ENCODE results near the gene PACS2. TPM values are rescaled to one million over a fixed set of nuclear protein-coding genes. Genes with fewer than 3 reads are reported as not detected.
A peak's percentile ranks its signal among the peaks of the same experiment; 100 is the strongest.
"Not testable (repeated sequence)": the region's sequence is repeated elsewhere in the genome, so short reads cannot be mapped to it uniquely, and the experiment has no call there.

The PACS2 gene
- total RNA-seq, 1 donor from 2014 or later = 22.5 TPM

- Histone ChIP-seq H3K27me3 (no peaks in the 10 kb centered on the region), H3K79me2 (ENCODE audit: low read depth) (peaks cover 65% of the 10 kb centered on the region), H3K9me3 (ENCODE audit: low read depth) (no peaks in the 10 kb centered on the region), H3K27ac (no peak overlapping the region), H3K4me1 (no peaks in the 10 kb centered on the region), H3K4me2 (no peak overlapping the region), H3K4me3 (no peak overlapping the region), H2AFZ (replicated peaks) (no peak overlapping the region), H3K36me3 (no peaks in the 10 kb centered on the region), H4K20me1 (ENCODE audit: low read depth) (peaks cover 69% of the 10 kb centered on the region), H3F3A (ENCODE audit: low read depth) (no peaks in the 10 kb centered on the region), H3K9ac (no peak overlapping the region)
- Mint-ChIP-seq H3K27ac (no peak overlapping the region), H3K4me1 (peaks cover 20% of the 10 kb centered on the region), H3K4me3 (no peak overlapping the region), H3K36me3 (no peaks in the 10 kb centered on the region), H3K9me3 (no peaks in the 10 kb centered on the region), H3K27me3 (ENCODE audit: insufficient read depth, low read depth) (peaks cover 3% of the 10 kb centered on the region)
- DNase-seq (ENCODE audit: low spot score) = peak; percentile 44
- TF ChIP-seq EZH2phosphoT487 (IDR thresholded peaks at IDR 0.05) (no peak), CTCF (IDR thresholded peaks at IDR 0.05) (peak; percentile 39)
Observed at GRCh38 chr14:105290621-105291346, 23.8 kb upstream of the PACS2 start.

- Histone ChIP-seq H3K4me2 (no peak overlapping the region), H3K79me2 (ENCODE audit: low read depth) (peaks cover 85% of the 10 kb centered on the region), H3K9ac (no peak overlapping the region), H3K27ac (no peak overlapping the region), H3K4me1 (no peaks in the 10 kb centered on the region), H3K9me3 (ENCODE audit: low read depth) (no peaks in the 10 kb centered on the region), H3K36me3 (no peaks in the 10 kb centered on the region), H3K4me3 (no peak overlapping the region), H2AFZ (replicated peaks) (no peak overlapping the region), H4K20me1 (ENCODE audit: low read depth) (peaks cover 54% of the 10 kb centered on the region), H3K27me3 (no peaks in the 10 kb centered on the region), H3F3A (ENCODE audit: low read depth) (no peaks in the 10 kb centered on the region)
- no peak overlapping the region for H3K4me3 Mint-ChIP-seq
- peaks cover 17% of the 10 kb centered on the region for H3K4me1 Mint-ChIP-seq
- H3K9me3 Mint-ChIP-seq = no peaks in the 10 kb centered on the region
- no peak overlapping the region for H3K27ac Mint-ChIP-seq
- H3K36me3 Mint-ChIP-seq = peaks cover 1% of the 10 kb centered on the region
- DNase-seq (ENCODE audit: low spot score) = no peak
- peaks cover 3% of the 10 kb centered on the region for H3K27me3 Mint-ChIP-seq (ENCODE audit: insufficient read depth, low read depth)
- no peak for TF ChIP-seq EZH2phosphoT487 (IDR thresholded peaks at IDR 0.05)
- TF ChIP-seq EZH2 (IDR thresholded peaks at IDR 0.05) = no peak
Observed at GRCh38 chr14:105292826-105293711, 21.5 kb upstream of the PACS2 start.

GRCh38 chr14:105294142-105294597, 20.4 kb upstream of the PACS2 start:
- peak overlapping the region; percentile 11 for H3K27ac Mint-ChIP-seq
- H3K27me3 Mint-ChIP-seq (ENCODE audit: insufficient read depth, low read depth) = peaks cover 5% of the 10 kb centered on the region
- Histone ChIP-seq H3K79me2 (ENCODE audit: low read depth) (peaks cover 95% of the 10 kb centered on the region), H3K4me2 (no peak overlapping the region), H3F3A (ENCODE audit: low read depth) (no peaks in the 10 kb centered on the region), H3K4me1 (no peaks in the 10 kb centered on the region), H3K27ac (no peak overlapping the region), H2AFZ (replicated peaks) (no peak overlapping the region), H3K27me3 (peaks cover under 1% of the 10 kb centered on the region), H3K36me3 (no peaks in the 10 kb centered on the region), H4K20me1 (ENCODE audit: low read depth) (peaks cover 56% of the 10 kb centered on the region), H3K9ac (no peak overlapping the region), H3K9me3 (ENCODE audit: low read depth) (no peaks in the 10 kb centered on the region), H3K4me3 (no peak overlapping the region)
- H3K4me3 Mint-ChIP-seq = peak overlapping the region; percentile 47
- peak; percentile 16 for DNase-seq (ENCODE audit: low spot score)
- H3K4me1 Mint-ChIP-seq = peaks cover 17% of the 10 kb centered on the region
- H3K9me3 Mint-ChIP-seq = no peaks in the 10 kb centered on the region
- H3K36me3 Mint-ChIP-seq = peaks cover 3% of the 10 kb centered on the region
- no peak for TF ChIP-seq EZH2phosphoT487 (IDR thresholded peaks at IDR 0.05)
- no peak for TF ChIP-seq CTCF (IDR thresholded peaks at IDR 0.05)
- TF ChIP-seq EZH2 (IDR thresholded peaks at IDR 0.05) = no peak

GRCh38 chr14:105297311-105297710, 17.2 kb upstream of the PACS2 start:
- not testable (repeated sequence) for H3K4me3 ChIP-seq; H3K9me3 Mint-ChIP-seq; H3K4me3 Mint-ChIP-seq; H3K4me2 ChIP-seq; H3K27ac Mint-ChIP-seq; H3K9me3 ChIP-seq (ENCODE audit: low read depth); H3K36me3 ChIP-seq; DNase-seq (ENCODE audit: low spot score); H3K27ac ChIP-seq; H3K4me1 ChIP-seq; H2AFZ ChIP-seq (replicated peaks); H3K36me3 Mint-ChIP-seq; H3K9ac ChIP-seq; H3K27me3 Mint-ChIP-seq (ENCODE audit: insufficient read depth, low read depth)
- Histone ChIP-seq H3K27me3 (peaks cover 21% of the 10 kb centered on the region), H3K79me2 (ENCODE audit: low read depth) (peaks cover 79% of the 10 kb centered on the region), H4K20me1 (ENCODE audit: low read depth) (peaks cover 47% of the 10 kb centered on the region), H3F3A (ENCODE audit: low read depth) (peaks cover 24% of the 10 kb centered on the region)
- H3K4me1 Mint-ChIP-seq = peaks cover 16% of the 10 kb centered on the region
